Measurements from ENCODE around the gene CDH23. TPM values are rescaled to one million over a fixed set of nuclear protein-coding genes. Genes with fewer than 3 reads are reported as not detected.

The CDH23 gene
- total and polyA plus RNA-seq, 2 donors (not counting 1 experiment from before 2014, with no cell fraction given) = 0.01 to 0.17 TPM

GRCh38 chr10:71489077-71489476 is 92.4 kb downstream of the CDH23 start:
- H3K9ac ChIP-seq (ENCODE audit: insufficient read depth, low read length) = no peak overlapping the region
- TF ChIP-seq, protein P1, sequence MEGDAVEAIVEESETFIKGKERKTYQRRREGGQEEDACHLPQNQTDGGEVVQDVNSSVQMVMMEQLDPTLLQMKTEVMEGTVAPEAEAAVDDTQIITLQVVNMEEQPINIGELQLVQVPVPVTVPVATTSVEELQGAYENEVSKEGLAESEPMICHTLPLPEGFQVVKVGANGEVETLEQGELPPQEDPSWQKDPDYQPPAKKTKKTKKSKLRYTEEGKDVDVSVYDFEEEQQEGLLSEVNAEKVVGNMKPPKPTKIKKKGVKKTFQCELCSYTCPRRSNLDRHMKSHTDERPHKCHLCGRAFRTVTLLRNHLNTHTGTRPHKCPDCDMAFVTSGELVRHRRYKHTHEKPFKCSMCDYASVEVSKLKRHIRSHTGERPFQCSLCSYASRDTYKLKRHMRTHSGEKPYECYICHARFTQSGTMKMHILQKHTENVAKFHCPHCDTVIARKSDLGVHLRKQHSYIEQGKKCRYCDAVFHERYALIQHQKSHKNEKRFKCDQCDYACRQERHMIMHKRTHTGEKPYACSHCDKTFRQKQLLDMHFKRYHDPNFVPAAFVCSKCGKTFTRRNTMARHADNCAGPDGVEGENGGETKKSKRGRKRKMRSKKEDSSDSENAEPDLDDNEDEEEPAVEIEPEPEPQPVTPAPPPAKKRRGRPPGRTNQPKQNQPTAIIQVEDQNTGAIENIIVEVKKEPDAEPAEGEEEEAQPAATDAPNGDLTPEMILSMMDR (conservative IDR thresholded peaks at IDR 0.05 in 1 of 2, IDR thresholded peaks at IDR 0.05 in 1 of 2; ENCODE audit: low read depth in 1 of 2, low read length in 2 of 2) = no peak
- TF ChIP-seq EZH2 (IDR thresholded peaks at IDR 0.05; ENCODE audit: low read length, missing control alignments) = no peak
- no peaks in the 10 kb centered on the region for H4K20me1 ChIP-seq (ENCODE audit: control insufficient read depth, extremely low read depth, insufficient read depth, low read length)
- no peak for DNase-seq (ENCODE audit: low read depth in 2 of 2)
- no peaks in the 10 kb centered on the region for H3K36me3 ChIP-seq (ENCODE audit: control insufficient read depth, insufficient read depth, low read length)
- no peaks in the 10 kb centered on the region for H3K79me2 ChIP-seq (ENCODE audit: control insufficient read depth, insufficient read depth, low read length)
- H3K27me3 ChIP-seq (ENCODE audit: control insufficient read depth, insufficient read depth, low read length) = no peaks in the 10 kb centered on the region
- no peak overlapping the region for H3K4me3 ChIP-seq (replicated peaks in 1 of 4; ENCODE audit: control extremely low read depth in 1 of 4, insufficient read depth in 1 of 4, low read depth in 3 of 4, low read length in 4 of 4)
- H2AFZ ChIP-seq (ENCODE audit: low read length) = no peak overlapping the region
- no peaks in the 10 kb centered on the region for H3K4me1 ChIP-seq (ENCODE audit: control insufficient read depth, extremely low read depth, insufficient read depth, low read length)
- H3K9me3 ChIP-seq (ENCODE audit: control insufficient read depth, insufficient read depth, low read depth, low read length) = no peaks in the 10 kb centered on the region
- H3K4me2 ChIP-seq (ENCODE audit: extremely low read depth, insufficient read depth, low read length) = no peak overlapping the region
- H3K27ac ChIP-seq (ENCODE audit: insufficient read depth, low read length) = no peak overlapping the region

DNA sequence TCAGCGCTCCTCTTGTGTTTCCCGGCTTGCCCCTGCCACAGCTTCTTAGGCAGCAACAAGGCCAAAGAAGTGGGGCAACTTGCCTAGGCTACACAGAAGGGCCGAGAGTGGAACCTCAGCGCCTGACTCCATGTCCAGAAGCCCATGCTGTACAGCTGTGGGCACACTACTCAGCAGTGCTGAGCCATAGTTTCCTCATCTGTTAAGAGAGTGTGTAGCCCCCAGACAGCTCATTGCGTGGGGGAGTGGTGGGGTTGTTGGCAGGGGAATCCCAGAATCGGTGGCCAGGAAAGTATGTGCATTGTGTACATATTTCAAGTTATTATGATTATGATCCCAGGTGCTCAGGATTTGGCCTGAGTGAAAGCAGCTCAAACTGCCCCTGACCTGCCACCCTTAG is 96.2 kb downstream of the CDH23 start:
- no peak for TF ChIP-seq EZH2 (IDR thresholded peaks at IDR 0.05; ENCODE audit: low read length, missing control alignments)
- TF ChIP-seq, protein P1 (conservative IDR thresholded peaks at IDR 0.05 in 1 of 2, IDR thresholded peaks at IDR 0.05 in 1 of 2; ENCODE audit: low read depth in 1 of 2, low read length in 2 of 2) = no peak
- no peaks in the 10 kb centered on the region for H3K36me3 ChIP-seq (ENCODE audit: control insufficient read depth, insufficient read depth, low read length)
- no peaks in the 10 kb centered on the region for H3K4me1 ChIP-seq (ENCODE audit: control insufficient read depth, extremely low read depth, insufficient read depth, low read length)
- H3K4me2 ChIP-seq (ENCODE audit: extremely low read depth, insufficient read depth, low read length) = no peak overlapping the region
- peaks cover 4% of the 10 kb centered on the region for H3K27me3 ChIP-seq (ENCODE audit: control insufficient read depth, insufficient read depth, low read length)
- H4K20me1 ChIP-seq (ENCODE audit: control insufficient read depth, extremely low read depth, insufficient read depth, low read length) = no peaks in the 10 kb centered on the region
- no peak for DNase-seq (ENCODE audit: low read depth in 2 of 2)
- H3K9ac ChIP-seq (ENCODE audit: insufficient read depth, low read length) = no peak overlapping the region
- H2AFZ ChIP-seq (ENCODE audit: low read length) = no peak overlapping the region
- H3K27ac ChIP-seq (ENCODE audit: insufficient read depth, low read length) = no peak overlapping the region
- H3K9me3 ChIP-seq (ENCODE audit: control insufficient read depth, insufficient read depth, low read depth, low read length) = no peaks in the 10 kb centered on the region
- no peak overlapping the region for H3K4me3 ChIP-seq (replicated peaks in 1 of 4; ENCODE audit: control extremely low read depth in 1 of 4, insufficient read depth in 1 of 4, low read depth in 3 of 4, low read length in 4 of 4)
- H3K79me2 ChIP-seq (ENCODE audit: control insufficient read depth, insufficient read depth, low read length) = no peaks in the 10 kb centered on the region

GRCh38 chr10:71493741-71494140 is 97.0 kb downstream of the CDH23 start:
- no peak overlapping the region for H3K4me3 ChIP-seq (replicated peaks in 1 of 4; ENCODE audit: control extremely low read depth in 1 of 4, insufficient read depth in 1 of 4, low read depth in 3 of 4, low read length in 4 of 4)
- TF ChIP-seq EZH2 (IDR thresholded peaks at IDR 0.05; ENCODE audit: low read length, missing control alignments) = no peak
- TF ChIP-seq, protein P1 (conservative IDR thresholded peaks at IDR 0.05 in 1 of 2, IDR thresholded peaks at IDR 0.05 in 1 of 2; ENCODE audit: low read depth in 1 of 2, low read length in 2 of 2) = no peak
- no peaks in the 10 kb centered on the region for H3K36me3 ChIP-seq (ENCODE audit: control insufficient read depth, insufficient read depth, low read length)
- no peak overlapping the region for H3K9ac ChIP-seq (ENCODE audit: insufficient read depth, low read length)
- H4K20me1 ChIP-seq (ENCODE audit: control insufficient read depth, extremely low read depth, insufficient read depth, low read length) = no peaks in the 10 kb centered on the region
- no peaks in the 10 kb centered on the region for H3K9me3 ChIP-seq (ENCODE audit: control insufficient read depth, insufficient read depth, low read depth, low read length)
- H3K27ac ChIP-seq (ENCODE audit: insufficient read depth, low read length) = no peak overlapping the region
- H3K4me2 ChIP-seq (ENCODE audit: extremely low read depth, insufficient read depth, low read length) = no peak overlapping the region
- no peak for DNase-seq (ENCODE audit: low read depth in 2 of 2)
- no peaks in the 10 kb centered on the region for H3K79me2 ChIP-seq (ENCODE audit: control insufficient read depth, insufficient read depth, low read length)
- no peaks in the 10 kb centered on the region for H3K4me1 ChIP-seq (ENCODE audit: control insufficient read depth, extremely low read depth, insufficient read depth, low read length)
- no peak overlapping the region for H2AFZ ChIP-seq (ENCODE audit: low read length)
- peaks cover 6% of the 10 kb centered on the region for H3K27me3 ChIP-seq (ENCODE audit: control insufficient read depth, insufficient read depth, low read length)

Data from fibroblast of lung (primary cell).